SK-N-MC (cell line): ENCODE data around the gene TRMT10B.

ENCODE experiments used
- EZH2 ChIP-seq: fragments of 200-600 bp; sonication (generic); IDR thresholded peaks from one replicate; pipeline ENCODE4 v1.6.1; 2017; ENCODE audit warnings: antibody characterized with exemption
- POLR2AphosphoS5 ChIP-seq: IDR thresholded peaks from 2 replicates; pipeline ENCODE4 v1.6.1; 2012; ENCODE audit warnings: mild to moderate bottlenecking, low read depth, low read length, borderline replicate concordance

DNA sequence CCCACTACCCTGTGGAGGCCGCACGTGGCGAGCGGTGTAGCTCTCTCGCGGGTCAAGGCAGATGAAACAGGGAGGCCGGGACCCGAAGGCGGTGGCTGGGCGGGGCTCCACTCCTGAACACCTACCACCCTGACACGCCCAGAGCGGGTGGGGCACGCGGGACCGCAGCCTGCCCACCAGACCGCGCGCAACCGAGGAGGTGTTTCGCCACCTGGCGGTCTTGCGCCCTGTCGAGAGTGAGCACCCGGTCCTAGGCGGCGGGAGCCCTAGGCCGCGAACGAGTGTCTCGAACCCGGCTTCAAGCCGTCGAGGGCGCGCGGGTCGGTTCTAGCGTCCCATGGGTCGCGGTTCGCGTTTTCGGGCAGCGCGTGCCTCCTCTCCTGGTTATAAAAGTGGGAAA is 33.5 kb downstream of the TRMT10B start:
- TF ChIP-seq POLR2AphosphoS5 (no peak), EZH2 (no peak)
